Thyroid gland (tissue), 4 donors: Measurements from ENCODE around the gene CNTNAP5. TPM values are rescaled to one million over a fixed set of nuclear protein-coding genes. Genes with fewer than 3 reads are reported as not detected.

ENCODE experiments used
- DNase-seq, 2 donors: peaks; one replicate each; pipeline ENCODE4 v3.0.0-alpha.2; 2019
- H3K27ac ChIP-seq, 3 donors: fragments of 200-600 bp; sonication (generic); 1 replicate in 2 of 3; 2 replicates in 1 of 3; pipeline ENCODE4 v1.5.1; 2016 to 2019; ENCODE audit warnings: mild to moderate bottlenecking in 1 of 3, moderate library complexity in 1 of 3
- H3K27me3 ChIP-seq: fragments of 200-600 bp; sonication (generic); one replicate; pipeline ENCODE4 v1.5.1; 2019
- H3K36me3 ChIP-seq, 2 donors: fragments of 200-600 bp; sonication (generic); one replicate each; pipeline ENCODE4 v1.5.1; 2016 to 2019
- H3K4me1 ChIP-seq, 2 donors: fragments of 200-600 bp; sonication (generic); one replicate each; pipeline ENCODE4 v1.5.1; 2017 to 2019
- H3K4me3 ChIP-seq, 3 donors: fragments of 200-600 bp; sonication (generic); replicated peaks in 1 of 3; 1 replicate in 2 of 3; 2 replicates in 1 of 3; pipeline ENCODE4 v1.5.1; 2016; ENCODE audit warnings: mild to moderate bottlenecking in 1 of 3
- H3K9me3 ChIP-seq: fragments of 200-600 bp; sonication (generic); one replicate; pipeline ENCODE4 v1.5.1; 2017
- CTCF ChIP-seq, 6 experiments: fragments of 200-600 bp in 3 of 6; fragments of 450-650 bp in 3 of 6; sonication (generic) in 3 of 6; IDR thresholded peaks; one replicate each; pipeline ENCODE4 v1.5.1; 2016 to 2019; ENCODE audit warnings: antibody characterized with exemption in 6 of 6, mild to moderate bottlenecking in 2 of 6, inconsistent platforms in 1 of 6, moderate library complexity in 1 of 6
- POLR2A ChIP-seq, 2 donors: fragments of 450-650 bp; IDR thresholded peaks; one replicate each; pipeline ENCODE4 v1.6.1; 2017; ENCODE audit warnings: antibody characterized with exemption in 2 of 2, mild to moderate bottlenecking in 2 of 2, moderate library complexity in 1 of 2
- WGBS, 2 donors: methylation state at CpG; one replicate each; pipeline ENCODE4 v1.1.5; 2017; 5-methylcytosine and 5-hydroxymethylcytosine counted together
- intact Hi-C: fragments of 100-400 bp; cut with DNase I; formaldehyde crosslinking; loops from one replicate; pipeline ENCODE4 v1.15.1; 2023
- total RNA-seq, 4 donors: library from RNA; depleted of rRNA; stranded (reverse); fragments of >200 nt; gene quantifications; one replicate each; pipeline ENCODE4 v1.2.3, GENCODE V29; 2016

The CNTNAP5 gene
- total RNA-seq, 4 donors from 2014 or later: not detected

DNA sequence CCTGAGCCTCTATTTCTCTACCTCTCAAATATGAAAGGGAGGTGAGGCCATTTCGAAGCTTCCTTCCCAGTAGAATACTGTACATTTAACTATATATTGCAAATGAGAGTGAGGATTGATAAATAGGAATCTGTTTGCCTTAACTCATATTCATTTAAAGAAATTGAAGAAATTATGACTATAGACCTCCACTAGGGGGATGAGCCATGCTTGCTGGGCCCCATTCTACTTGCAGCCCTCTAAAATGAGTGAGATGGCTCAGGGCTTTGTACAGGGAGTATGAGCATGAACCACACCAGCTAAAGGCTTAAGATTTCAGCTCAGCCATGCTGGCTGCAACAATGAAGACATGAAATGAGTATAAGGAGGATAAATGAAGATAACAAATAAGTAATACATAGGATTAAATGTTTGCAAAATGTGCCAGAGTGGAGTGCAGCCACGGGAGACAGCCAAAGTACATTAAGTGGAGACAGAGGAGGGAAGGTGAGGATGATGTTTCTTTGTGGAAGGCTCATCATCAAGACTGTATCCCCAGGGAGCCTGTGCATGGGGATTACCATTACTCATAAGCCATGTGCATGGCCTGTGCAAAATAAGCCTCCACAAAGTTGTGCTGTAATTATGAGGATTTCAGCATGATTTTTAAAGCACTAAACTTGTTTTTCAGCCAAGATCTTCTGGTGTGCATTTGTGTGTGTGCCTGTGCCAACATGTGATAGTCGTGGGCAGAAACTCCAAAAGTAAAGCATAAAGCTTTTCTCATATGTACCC is 300.8 kb downstream of the CNTNAP5 start:
- Histone ChIP-seq H3K4me1 (no peaks in the 10 kb centered on the region), H3K27ac (no peak overlapping the region), H3K36me3 (no peaks in the 10 kb centered on the region), H3K27me3 (no peaks in the 10 kb centered on the region), H3K9me3 (no peaks in the 10 kb centered on the region), H3K4me3 (no peak overlapping the region)
- 54 to 75% methylated on average over 3 of the region's 3 CpGs for WGBS, 2 donors
- no peak for DNase-seq
- intact Hi-C loops: no loop called here
- TF ChIP-seq CTCF (IDR thresholded peaks at IDR 0.05) (peak in 1 of 6 experiments; percentile 16), POLR2A (IDR thresholded peaks at IDR 0.05) (no peak)

GRCh38 chr2:124327303-124327702 is 302.2 kb downstream of the CNTNAP5 start:
- TF ChIP-seq POLR2A (IDR thresholded peaks at IDR 0.05) (no peak), CTCF (IDR thresholded peaks at IDR 0.05) (no peak)
- no peaks in the 10 kb centered on the region for H3K4me1 ChIP-seq
- H3K27me3 ChIP-seq: no peaks in the 10 kb centered on the region
- no peak for DNase-seq
- no peaks in the 10 kb centered on the region for H3K9me3 ChIP-seq
- no peak overlapping the region for H3K4me3 ChIP-seq
- no peaks in the 10 kb centered on the region for H3K36me3 ChIP-seq
- intact Hi-C loops: no loop called here
- no peak overlapping the region for H3K27ac ChIP-seq

- no peak for TF ChIP-seq CTCF (IDR thresholded peaks at IDR 0.05)
- TF ChIP-seq POLR2A (IDR thresholded peaks at IDR 0.05): no peak
- Histone ChIP-seq H3K9me3 (no peaks in the 10 kb centered on the region), H3K36me3 (no peaks in the 10 kb centered on the region), H3K4me1 (no peaks in the 10 kb centered on the region), H3K27me3 (no peaks in the 10 kb centered on the region), H3K27ac (no peak overlapping the region), H3K4me3 (no peak overlapping the region)
- DNase-seq: no peak
- WGBS, 2 donors: 43 to 52% methylated on average over 3 of the region's 3 CpGs
- intact Hi-C loops: no loop called here
These were observed 303.3 kb downstream of the CNTNAP5 start for GRCh38 chr2:124328397-124328796.

GRCh38 chr2:124333784-124334183 is 308.7 kb downstream of the CNTNAP5 start:
- no peak overlapping the region for H3K27ac ChIP-seq
- DNase-seq: no peak
- no peak for TF ChIP-seq POLR2A (IDR thresholded peaks at IDR 0.05)
- no peak for TF ChIP-seq CTCF (IDR thresholded peaks at IDR 0.05)
- no peaks in the 10 kb centered on the region for H3K27me3 ChIP-seq
- intact Hi-C loops: no loop called here
- no peaks in the 10 kb centered on the region for H3K9me3 ChIP-seq
- no peaks in the 10 kb centered on the region for H3K4me1 ChIP-seq
- no peak overlapping the region for H3K4me3 ChIP-seq
- no peaks in the 10 kb centered on the region for H3K36me3 ChIP-seq
- 63 to 67% methylated on average over 4 of the region's 4 CpGs for WGBS, 2 donors

DNA sequence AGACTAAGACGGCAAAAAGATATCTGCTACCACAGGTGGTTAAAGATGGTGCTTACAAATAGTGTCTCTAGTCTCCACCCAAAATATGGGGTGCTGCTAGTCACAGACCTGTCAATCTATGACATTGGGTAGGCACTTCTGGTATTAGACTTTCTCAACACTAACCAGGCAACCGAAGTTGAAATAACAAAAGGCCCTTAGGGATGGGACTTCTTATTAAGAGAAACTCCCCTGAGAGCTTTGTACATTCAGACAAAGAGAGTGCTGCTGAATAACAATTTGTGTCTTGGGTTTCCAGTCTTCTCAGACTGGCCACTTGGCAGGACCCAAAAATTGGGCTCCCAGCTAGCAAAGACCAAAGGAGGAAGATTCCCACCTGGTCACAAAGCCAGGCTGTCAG is 310.0 kb downstream of the CNTNAP5 start:
- Histone ChIP-seq H3K4me1 (no peaks in the 10 kb centered on the region), H3K9me3 (no peaks in the 10 kb centered on the region), H3K27me3 (no peaks in the 10 kb centered on the region), H3K27ac (no peak overlapping the region), H3K4me3 (no peak overlapping the region), H3K36me3 (no peaks in the 10 kb centered on the region)
- intact Hi-C loops: no loop called here
- TF ChIP-seq CTCF (IDR thresholded peaks at IDR 0.05) (no peak), POLR2A (IDR thresholded peaks at IDR 0.05) (no peak)
- 60 to 75% methylated on average over 2 of the region's 2 CpGs for WGBS, 2 donors
- DNase-seq: no peak
